Measurements from ENCODE around the gene PCDH9. TPM values are rescaled to one million over a fixed set of nuclear protein-coding genes. Genes with fewer than 3 reads are reported as not detected.

PCDH9 gene
- total RNA-seq, 1 donor from 2014 or later: 10.4 TPM

- H2AFZ ChIP-seq (ENCODE audit: low read depth, low read length): no peak overlapping the region
- no peak overlapping the region for H3K4me2 ChIP-seq (ENCODE audit: low read length)
- no peak for TF ChIP-seq EZH2 (IDR thresholded peaks at IDR 0.05; ENCODE audit: insufficient read depth, low read length)
- TF ChIP-seq CTCF (IDR thresholded peaks at IDR 0.05; ENCODE audit: insufficient read depth, low read depth, low read length): no peak
- no peak overlapping the region for H3K9ac ChIP-seq (ENCODE audit: low read length)
- Mint-ChIP-seq H3K36me3 (ENCODE audit: low read depth, unreplicated experiment) (no peaks in the 10 kb centered on the region), H3K27ac (ENCODE audit: unreplicated experiment) (no peak overlapping the region), H3K4me3 (ENCODE audit: unreplicated experiment) (no peak overlapping the region), H3K4me1 (ENCODE audit: low read depth, unreplicated experiment) (peaks cover 2% of the 10 kb centered on the region), H3K27me3 (ENCODE audit: low read depth, unreplicated experiment) (no peaks in the 10 kb centered on the region), H3K9me3 (ENCODE audit: unreplicated experiment) (no peaks in the 10 kb centered on the region)
- no peaks in the 10 kb centered on the region for H3K36me3 ChIP-seq (ENCODE audit: insufficient read depth, low read length)
- H3K27me3 ChIP-seq (ENCODE audit: insufficient read depth, low read length): no peaks in the 10 kb centered on the region
- DNase-seq (ENCODE audit: low read depth) (no peak), FAIRE-seq (peak; percentile 54)
- H3K4me1 ChIP-seq (ENCODE audit: insufficient read depth, low read length): no peaks in the 10 kb centered on the region
- no peaks in the 10 kb centered on the region for H3K9me3 ChIP-seq (ENCODE audit: insufficient read depth, low read depth, low read length)
- H3K27ac ChIP-seq (ENCODE audit: low read depth, low read length): no peak overlapping the region
- H3K4me3 ChIP-seq (ENCODE audit: insufficient read depth, low read depth, low read length): no peak overlapping the region
- no peaks in the 10 kb centered on the region for H3K79me2 ChIP-seq (ENCODE audit: insufficient read depth, low read length)
- no peaks in the 10 kb centered on the region for H4K20me1 ChIP-seq (ENCODE audit: insufficient read depth, low read length)
Measured at GRCh38 chr13:67200605-67201004, 29.5 kb downstream of the PCDH9 start.

- Mint-ChIP-seq H3K36me3 (ENCODE audit: low read depth, unreplicated experiment) (no peaks in the 10 kb centered on the region), H3K4me3 (ENCODE audit: unreplicated experiment) (no peak overlapping the region), H3K9me3 (ENCODE audit: unreplicated experiment) (no peaks in the 10 kb centered on the region), H3K4me1 (ENCODE audit: low read depth, unreplicated experiment) (peaks cover 2% of the 10 kb centered on the region), H3K27me3 (ENCODE audit: low read depth, unreplicated experiment) (no peaks in the 10 kb centered on the region), H3K27ac (ENCODE audit: unreplicated experiment) (no peak overlapping the region)
- Histone ChIP-seq H2AFZ (ENCODE audit: low read depth, low read length) (no peak overlapping the region), H3K9ac (ENCODE audit: low read length) (no peak overlapping the region), H3K79me2 (ENCODE audit: insufficient read depth, low read length) (no peaks in the 10 kb centered on the region), H4K20me1 (ENCODE audit: insufficient read depth, low read length) (no peaks in the 10 kb centered on the region), H3K4me2 (ENCODE audit: low read length) (no peak overlapping the region), H3K4me3 (ENCODE audit: insufficient read depth, low read depth, low read length) (no peak overlapping the region), H3K27me3 (ENCODE audit: insufficient read depth, low read length) (no peaks in the 10 kb centered on the region), H3K36me3 (ENCODE audit: insufficient read depth, low read length) (no peaks in the 10 kb centered on the region), H3K9me3 (ENCODE audit: insufficient read depth, low read depth, low read length) (no peaks in the 10 kb centered on the region), H3K4me1 (ENCODE audit: insufficient read depth, low read length) (no peaks in the 10 kb centered on the region), H3K27ac (ENCODE audit: low read depth, low read length) (no peak overlapping the region)
- FAIRE-seq (no peak), DNase-seq (ENCODE audit: low read depth) (no peak)
- no peak for TF ChIP-seq CTCF (IDR thresholded peaks at IDR 0.05; ENCODE audit: insufficient read depth, low read depth, low read length)
- TF ChIP-seq EZH2 (IDR thresholded peaks at IDR 0.05; ENCODE audit: insufficient read depth, low read length): no peak
Measured at GRCh38 chr13:67200183-67200582, 30.0 kb downstream of the PCDH9 start.

GRCh38 chr13:67197704-67198103 is 32.4 kb downstream of the PCDH9 start:
- FAIRE-seq: no peak

More at GRCh38 chr13:67197704-67198103, 32.4 kb downstream of the PCDH9 start:
- no peaks in the 10 kb centered on the region for H3K4me1 Mint-ChIP-seq (ENCODE audit: low read depth, unreplicated experiment)
- no peaks in the 10 kb centered on the region for H3K4me1 ChIP-seq (ENCODE audit: insufficient read depth, low read length)
- no peak overlapping the region for H3K4me3 Mint-ChIP-seq (ENCODE audit: unreplicated experiment)
- H3K36me3 Mint-ChIP-seq (ENCODE audit: low read depth, unreplicated experiment): no peaks in the 10 kb centered on the region
- H3K9me3 Mint-ChIP-seq (ENCODE audit: unreplicated experiment): no peaks in the 10 kb centered on the region
- no peaks in the 10 kb centered on the region for H3K79me2 ChIP-seq (ENCODE audit: insufficient read depth, low read length)
- no peaks in the 10 kb centered on the region for H4K20me1 ChIP-seq (ENCODE audit: insufficient read depth, low read length)
- H3K27me3 Mint-ChIP-seq (ENCODE audit: low read depth, unreplicated experiment): no peaks in the 10 kb centered on the region
- no peak overlapping the region for H2AFZ ChIP-seq (ENCODE audit: low read depth, low read length)
- H3K27me3 ChIP-seq (ENCODE audit: insufficient read depth, low read length): no peaks in the 10 kb centered on the region
- no peaks in the 10 kb centered on the region for H3K36me3 ChIP-seq (ENCODE audit: insufficient read depth, low read length)
- no peak overlapping the region for H3K4me3 ChIP-seq (ENCODE audit: insufficient read depth, low read depth, low read length)
- DNase-seq (ENCODE audit: low read depth): no peak
- no peak overlapping the region for H3K27ac Mint-ChIP-seq (ENCODE audit: unreplicated experiment)
- H3K9me3 ChIP-seq (ENCODE audit: insufficient read depth, low read depth, low read length): no peaks in the 10 kb centered on the region
- TF ChIP-seq CTCF (IDR thresholded peaks at IDR 0.05; ENCODE audit: insufficient read depth, low read depth, low read length) (no peak), EZH2 (IDR thresholded peaks at IDR 0.05; ENCODE audit: insufficient read depth, low read length) (no peak)
- H3K27ac ChIP-seq (ENCODE audit: low read depth, low read length): no peak overlapping the region
- no peak overlapping the region for H3K9ac ChIP-seq (ENCODE audit: low read length)
- no peak overlapping the region for H3K4me2 ChIP-seq (ENCODE audit: low read length)

Data from astrocyte (in vitro differentiated cells and primary cell).